NCI-H1694 (cell line): ENCODE data around the gene RBKS.
"Not testable (repeated sequence)": the region's sequence is repeated elsewhere in the genome, so short reads cannot be mapped to it uniquely, and the experiment has no call there.

Experiments
- DNase-seq: peaks from one replicate; lab custom pipeline; 2025; lab: John Stamatoyannopoulos, UW

Gene RBKS

GRCh38 chr2:27871802-27872201 is 18.4 kb downstream of the RBKS start:
- DNase-seq = no peak

GRCh38 chr2:27870724-27871123 is 19.5 kb downstream of the RBKS start:
- no peak for DNase-seq

GRCh38 chr2:27869763-27870162 is 20.4 kb downstream of the RBKS start:
- no peak for DNase-seq

- DNase-seq = no peak
These were observed 23.9 kb downstream of the RBKS start for GRCh38 chr2:27866237-27866636.

- DNase-seq = not testable (repeated sequence)
These were observed 26.2 kb downstream of the RBKS start for GRCh38 chr2:27863955-27864354.

- no peak for DNase-seq
These were observed 27.0 kb downstream of the RBKS start for GRCh38 chr2:27863146-27863545.

- DNase-seq = no peak
These were observed 30.1 kb downstream of the RBKS start for GRCh38 chr2:27860111-27860510.

GRCh38 chr2:27857417-27858172 is 32.6 kb downstream of the RBKS start:
- no peak for DNase-seq

- DNase-seq = no peak
These were observed 33.2 kb downstream of the RBKS start for GRCh38 chr2:27856956-27857355.

GRCh38 chr2:27856386-27856785 is 33.8 kb downstream of the RBKS start:
- DNase-seq = no peak

- no peak for DNase-seq
These were observed 34.7 kb downstream of the RBKS start for GRCh38 chr2:27855476-27855875.

GRCh38 chr2:27854229-27854862 is 35.8 kb downstream of the RBKS start:
- no peak for DNase-seq

- DNase-seq = no peak
These were observed 37.5 kb downstream of the RBKS start for GRCh38 chr2:27852691-27853090.

GRCh38 chr2:27849558-27850205 is 40.5 kb downstream of the RBKS start:
- DNase-seq = no peak

GRCh38 chr2:27847333-27847732 is 42.9 kb downstream of the RBKS start:
- DNase-seq = no peak

GRCh38 chr2:27844821-27845255 is 45.3 kb downstream of the RBKS start:
- peak; percentile 37 for DNase-seq

GRCh38 chr2:27843992-27844391 is 46.2 kb downstream of the RBKS start:
- DNase-seq = no peak

GRCh38 chr2:27842894-27843293 is 47.3 kb downstream of the RBKS start:
- DNase-seq = no peak

GRCh38 chr2:27839022-27839618 is 51.1 kb downstream of the RBKS start:
- DNase-seq = no peak

GRCh38 chr2:27838502-27838901 is 51.7 kb downstream of the RBKS start:
- DNase-seq = no peak

GRCh38 chr2:27833931-27834330 is 56.3 kb downstream of the RBKS start:
- DNase-seq = no peak

GRCh38 chr2:27832396-27832795 is 57.8 kb downstream of the RBKS start:
- DNase-seq = no peak
